NCI-H128 (cell line): ENCODE measurements around the gene RANGAP1.
A peak's percentile ranks its signal among the peaks of the same experiment; 100 is the strongest.

Experiments
- DNase-seq: peaks from one replicate; lab custom pipeline; 2025; ENCODE audit not compliant: unreplicated experiment; lab: John Stamatoyannopoulos, UW

Gene RANGAP1, protein sequence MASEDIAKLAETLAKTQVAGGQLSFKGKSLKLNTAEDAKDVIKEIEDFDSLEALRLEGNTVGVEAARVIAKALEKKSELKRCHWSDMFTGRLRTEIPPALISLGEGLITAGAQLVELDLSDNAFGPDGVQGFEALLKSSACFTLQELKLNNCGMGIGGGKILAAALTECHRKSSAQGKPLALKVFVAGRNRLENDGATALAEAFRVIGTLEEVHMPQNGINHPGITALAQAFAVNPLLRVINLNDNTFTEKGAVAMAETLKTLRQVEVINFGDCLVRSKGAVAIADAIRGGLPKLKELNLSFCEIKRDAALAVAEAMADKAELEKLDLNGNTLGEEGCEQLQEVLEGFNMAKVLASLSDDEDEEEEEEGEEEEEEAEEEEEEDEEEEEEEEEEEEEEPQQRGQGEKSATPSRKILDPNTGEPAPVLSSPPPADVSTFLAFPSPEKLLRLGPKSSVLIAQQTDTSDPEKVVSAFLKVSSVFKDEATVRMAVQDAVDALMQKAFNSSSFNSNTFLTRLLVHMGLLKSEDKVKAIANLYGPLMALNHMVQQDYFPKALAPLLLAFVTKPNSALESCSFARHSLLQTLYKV

DNA sequence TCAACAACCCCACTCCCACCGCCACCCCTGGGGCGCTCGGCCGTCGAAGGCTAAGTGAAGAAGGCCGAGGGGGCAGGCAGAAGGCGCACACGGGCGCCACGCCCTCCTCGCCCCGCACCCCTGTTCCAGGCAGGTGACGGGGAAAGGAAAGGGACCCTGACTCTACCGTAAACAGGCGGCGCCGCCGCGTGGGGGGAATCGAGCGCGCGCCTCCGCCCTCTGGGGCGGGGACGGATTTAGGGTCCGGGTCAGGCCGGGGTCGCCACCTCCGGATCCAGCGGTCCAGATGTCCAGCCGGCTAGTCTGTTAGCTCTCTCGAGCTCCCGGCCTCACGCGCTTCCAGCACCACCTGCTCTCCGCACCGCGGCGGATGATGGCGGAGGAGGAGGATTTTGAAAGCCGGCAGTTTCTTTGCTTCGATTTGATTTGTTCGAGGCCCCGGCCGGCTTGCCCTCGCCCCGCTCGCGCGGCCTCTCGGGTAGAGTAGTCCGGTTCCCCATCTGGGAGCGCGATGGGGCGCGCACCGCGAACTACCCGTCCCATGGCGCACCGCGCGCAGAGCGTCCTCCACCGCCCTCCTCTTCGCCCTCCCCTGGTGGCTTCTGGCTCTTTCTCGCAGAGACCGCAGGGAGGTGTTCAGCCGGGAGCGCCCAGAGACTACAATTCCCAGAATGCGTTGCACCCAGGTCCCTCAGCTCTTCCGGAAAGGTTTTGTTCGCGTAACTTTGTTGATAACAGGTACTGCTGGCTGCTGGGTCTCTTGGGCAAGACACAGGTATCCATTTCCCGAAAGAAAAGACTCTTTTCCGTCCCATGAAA is at the start of gene RANGAP1:
Gene RANGAP1, minus strand, starts transcription at position 368 of the 819 bp plus-strand sequence. CDS start 5,143 bp downstream, outside the sequence.
- DNase-seq: peak; percentile 95

DNA sequence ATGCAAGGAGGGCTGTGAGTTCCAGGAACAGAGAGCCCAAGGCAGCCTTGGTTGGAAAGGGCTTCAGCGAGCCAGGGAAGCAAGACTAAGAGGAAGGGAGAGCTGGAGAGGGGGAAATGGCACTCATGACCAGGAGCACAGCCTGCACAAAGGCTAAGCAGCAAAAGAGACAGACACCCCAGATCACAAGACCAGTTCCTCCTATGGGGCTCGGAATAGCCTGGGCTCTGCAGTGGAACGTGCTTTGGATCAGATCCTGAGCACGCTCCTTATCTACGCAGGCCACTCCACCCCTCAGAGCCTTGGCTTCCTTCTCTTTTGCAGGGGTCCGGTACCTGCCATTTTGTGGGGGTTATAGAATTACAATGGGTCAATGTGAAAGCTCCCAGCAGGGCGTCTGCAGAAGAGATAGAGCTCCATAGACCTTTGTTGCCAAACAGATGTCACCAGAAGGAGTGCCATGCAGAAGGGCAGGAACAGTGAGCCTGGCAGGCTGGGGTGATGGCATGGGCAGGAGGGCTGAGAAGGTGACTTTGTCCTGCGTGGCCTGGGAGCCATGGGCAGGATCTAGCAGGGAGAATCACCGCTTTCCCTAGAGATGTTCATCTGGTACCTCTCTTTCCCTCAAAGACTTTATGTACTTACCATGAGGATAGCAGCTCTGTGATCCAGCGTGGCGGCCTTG is 49.1 kb upstream of the RANGAP1 start:
- no peak for DNase-seq

DNA sequence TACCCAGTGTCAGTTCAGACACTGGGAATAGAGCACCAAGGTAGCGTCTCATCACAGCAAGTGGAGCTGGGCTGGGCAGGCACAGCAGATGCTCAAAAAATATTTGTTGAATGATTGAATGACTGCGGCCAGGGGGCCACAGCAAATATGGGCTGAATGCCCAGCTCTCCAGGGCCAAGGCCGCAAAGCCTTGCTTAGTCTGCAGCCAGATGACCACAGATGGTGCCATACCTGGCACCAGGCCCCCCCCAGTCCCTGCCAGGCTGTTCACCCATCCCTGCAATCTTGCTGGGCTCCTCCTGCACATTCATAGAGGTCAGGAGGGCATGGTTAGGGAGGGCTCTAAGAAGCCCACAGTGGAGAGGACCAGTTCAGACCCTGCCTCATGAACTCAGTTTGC is 48.2 kb upstream of the RANGAP1 start:
- no peak for DNase-seq

DNA sequence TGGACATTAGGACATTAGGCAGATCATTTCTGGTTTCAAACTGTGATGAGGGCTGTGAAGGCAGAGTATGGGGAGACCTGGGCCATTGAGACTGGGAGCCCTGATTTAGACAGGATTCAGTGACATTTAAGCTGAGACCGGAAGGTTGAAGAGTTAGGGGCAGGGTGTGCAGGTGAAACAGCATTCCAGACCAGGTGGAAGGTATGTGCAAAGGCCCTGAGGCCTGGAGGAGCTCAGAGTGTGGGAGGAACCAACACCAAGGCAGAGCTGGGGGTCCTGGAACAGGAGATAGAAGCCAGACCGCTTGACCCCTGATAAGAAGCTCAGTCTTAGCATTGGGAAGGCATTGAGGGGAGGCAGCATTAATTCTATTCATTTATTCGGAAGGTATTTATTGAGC is 47.8 kb upstream of the RANGAP1 start:
- DNase-seq: no peak

DNA sequence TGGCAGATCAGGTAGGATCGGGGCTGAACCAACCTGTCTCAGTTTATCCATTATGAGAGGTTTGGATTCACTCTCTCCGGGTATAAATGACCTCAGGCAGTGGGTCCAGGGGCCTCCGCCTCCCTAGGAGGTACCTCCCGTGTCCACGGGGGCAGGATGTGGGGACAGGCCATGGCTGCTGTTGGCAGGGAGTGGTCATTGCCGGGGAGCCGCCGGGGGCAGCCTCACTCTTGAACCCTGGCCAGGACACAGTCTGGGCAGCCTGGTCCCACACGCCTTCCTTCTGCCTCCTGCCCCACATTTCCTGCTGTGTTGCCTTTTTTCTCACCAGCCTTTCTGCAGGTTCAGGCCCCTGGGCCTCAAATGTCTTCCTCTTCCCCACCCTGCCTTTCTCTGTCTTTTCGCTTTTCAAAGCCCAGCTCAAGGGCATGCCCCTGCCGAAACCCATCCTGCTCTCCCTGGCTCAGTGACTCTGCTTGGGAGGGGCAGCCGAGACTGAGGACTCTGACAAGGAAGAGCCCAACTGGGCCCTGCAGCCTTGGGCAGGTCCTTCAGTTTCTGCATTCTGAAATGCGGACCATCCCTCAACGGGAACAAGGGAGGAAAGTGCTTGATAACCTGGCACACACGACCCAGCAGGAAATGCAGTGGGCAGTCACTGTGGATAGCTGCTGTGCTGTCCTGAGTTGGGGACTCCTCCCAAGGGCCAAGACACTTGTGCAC is 46.4 kb upstream of the RANGAP1 start:
- no peak for DNase-seq

DNA sequence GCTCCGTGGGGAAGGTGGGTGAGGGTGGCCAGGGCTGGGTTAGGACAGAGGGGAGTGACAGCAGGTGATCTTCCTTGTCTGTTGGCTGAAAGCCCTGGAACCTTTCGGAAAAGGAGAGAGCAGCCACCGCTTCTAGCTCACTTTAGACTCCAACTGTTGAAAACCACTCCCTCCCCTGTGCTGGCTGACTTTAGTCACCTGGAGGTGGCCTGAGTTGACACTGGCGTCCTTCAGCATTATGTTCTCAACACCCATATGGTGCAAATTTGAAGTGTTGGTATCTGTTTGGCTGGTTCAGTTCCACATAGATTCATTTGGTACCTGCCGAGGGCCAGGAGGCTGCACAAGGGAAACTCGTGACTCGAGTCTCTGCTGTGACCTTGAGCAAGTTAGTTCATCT is 44.2 kb upstream of the RANGAP1 start:
- DNase-seq: no peak

DNA sequence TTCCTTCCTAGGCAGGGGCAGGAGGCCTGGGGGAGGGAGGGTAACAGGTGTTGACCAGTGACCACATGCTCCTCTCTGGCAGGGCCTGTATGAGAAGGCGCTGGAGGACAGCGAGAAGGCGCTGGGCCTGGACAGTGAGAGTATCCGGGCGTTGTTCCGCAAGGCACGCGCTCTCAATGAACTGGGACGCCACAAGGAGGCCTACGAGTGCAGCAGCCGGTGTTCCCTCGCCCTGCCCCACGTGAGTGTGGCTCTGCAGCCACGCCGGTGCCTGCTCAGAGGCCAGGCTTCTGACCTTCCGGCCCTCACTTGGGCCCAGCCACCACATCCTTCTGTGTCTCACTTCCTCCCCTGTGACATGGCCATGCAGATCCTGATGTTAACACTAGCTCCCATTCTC is 41.1 kb upstream of the RANGAP1 start:
- no peak for DNase-seq

DNA sequence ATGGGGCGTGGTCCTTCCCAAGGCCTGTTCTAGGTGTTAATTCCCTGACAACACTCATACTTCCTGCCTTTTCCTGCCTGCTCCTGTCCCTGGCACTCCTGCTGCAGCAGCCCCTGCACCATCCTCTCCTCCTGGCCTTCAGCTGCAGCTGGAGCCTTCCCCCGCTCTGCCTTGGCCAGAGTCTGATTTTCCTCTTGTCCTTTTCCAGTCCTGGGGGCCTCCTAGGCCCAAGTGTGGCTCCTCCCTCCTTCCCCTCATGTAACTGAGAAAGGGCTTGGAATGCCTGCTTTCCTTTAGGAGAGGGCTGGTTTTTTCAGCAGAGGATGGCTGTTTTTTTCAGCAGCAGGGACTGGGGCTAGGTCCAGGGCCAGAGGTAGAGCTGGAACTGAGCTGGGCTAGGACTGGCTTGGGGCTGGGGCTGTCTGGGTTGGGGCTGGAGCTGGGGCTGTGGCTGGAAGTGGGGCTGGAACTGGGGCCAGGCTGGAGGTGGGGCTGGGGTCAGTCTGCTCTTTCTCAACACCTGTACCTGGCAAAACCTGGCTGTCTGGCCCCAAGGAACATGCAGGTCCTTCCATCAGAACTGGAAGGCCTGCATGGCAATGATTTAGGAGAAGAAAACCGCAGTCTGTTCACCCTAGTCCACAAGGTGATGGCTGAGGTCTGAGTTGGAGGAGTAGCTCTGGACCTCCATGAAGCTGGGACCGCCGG is 39.0 kb upstream of the RANGAP1 start:
- DNase-seq: no peak

DNA sequence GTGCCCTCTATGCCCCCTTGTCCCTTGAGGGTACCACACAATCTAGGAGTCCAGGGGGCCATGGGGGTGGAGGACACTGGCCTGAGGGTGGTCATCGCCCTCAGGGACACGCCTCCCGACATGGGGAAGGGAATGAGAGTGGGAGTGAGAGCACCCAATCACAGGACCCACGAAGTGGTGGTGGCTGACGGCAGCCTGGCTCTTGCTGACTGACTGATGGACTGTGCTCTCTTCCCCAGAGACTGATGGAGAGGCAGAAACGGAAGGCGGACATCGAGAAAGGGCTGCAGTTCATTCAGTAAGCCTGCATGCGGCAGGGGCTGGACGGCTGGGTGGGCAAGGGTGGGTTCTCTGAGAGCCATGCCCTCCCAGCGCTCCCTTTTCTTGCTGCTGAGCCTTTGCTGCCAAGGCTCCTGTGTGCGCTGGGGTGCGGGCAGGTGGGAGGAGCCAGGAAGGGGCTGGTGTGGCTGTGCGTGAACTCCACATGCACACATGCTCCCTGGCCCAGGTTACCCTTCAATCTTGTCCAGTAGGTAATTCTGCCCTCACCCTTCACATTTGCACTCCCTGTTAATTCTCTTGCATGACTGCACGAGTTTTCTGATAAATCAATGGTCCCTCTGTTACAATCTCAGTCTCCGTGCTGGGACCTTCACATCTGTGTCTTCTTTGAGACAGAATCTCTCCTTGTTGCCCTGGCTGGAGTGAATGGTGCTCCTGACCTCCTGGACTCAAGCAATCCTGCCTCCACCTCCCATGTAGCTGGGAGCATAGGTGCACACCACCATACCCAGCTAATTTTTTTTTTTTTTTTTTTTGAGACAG is 34.6 kb upstream of the RANGAP1 start:
- no peak for DNase-seq

DNA sequence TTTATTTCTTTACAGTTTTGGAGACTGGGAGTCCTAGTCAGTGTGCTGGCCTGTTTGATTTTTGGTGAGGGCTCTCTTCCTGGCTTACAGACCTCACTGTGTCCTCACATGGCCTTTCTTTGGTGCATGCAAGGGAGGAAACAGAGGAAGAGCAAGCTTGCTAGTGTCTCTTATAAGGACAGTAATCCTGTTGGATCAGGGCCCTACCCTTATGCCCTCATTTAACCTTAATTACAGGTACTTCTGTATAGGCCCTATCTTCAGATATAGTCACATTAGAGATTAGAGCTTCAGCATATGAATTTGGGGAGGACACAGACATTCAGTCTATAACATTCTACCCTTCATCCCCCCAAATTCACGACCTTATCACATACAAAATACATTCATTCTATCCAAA is 29.6 kb upstream of the RANGAP1 start:
- no peak for DNase-seq

DNA sequence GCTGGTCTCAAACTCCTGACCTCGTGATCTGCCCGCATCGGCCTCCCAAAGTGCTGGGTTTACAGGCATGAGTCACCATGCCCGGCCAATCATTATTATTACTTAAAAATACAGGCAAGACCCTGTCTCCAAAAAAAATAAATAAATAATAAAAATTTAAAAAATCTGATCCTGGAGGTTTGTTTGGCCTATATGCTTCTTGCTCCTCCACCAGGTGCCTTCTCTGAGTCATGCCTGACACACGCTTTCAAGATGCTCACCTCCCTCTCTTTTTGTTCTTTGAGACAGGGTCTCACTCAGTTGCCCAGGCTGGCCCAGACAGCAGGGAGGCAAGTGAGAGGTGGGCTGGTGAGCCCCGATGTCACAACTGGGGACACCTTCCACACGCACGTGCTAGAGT is 28.8 kb upstream of the RANGAP1 start:
- no peak for DNase-seq

DNA sequence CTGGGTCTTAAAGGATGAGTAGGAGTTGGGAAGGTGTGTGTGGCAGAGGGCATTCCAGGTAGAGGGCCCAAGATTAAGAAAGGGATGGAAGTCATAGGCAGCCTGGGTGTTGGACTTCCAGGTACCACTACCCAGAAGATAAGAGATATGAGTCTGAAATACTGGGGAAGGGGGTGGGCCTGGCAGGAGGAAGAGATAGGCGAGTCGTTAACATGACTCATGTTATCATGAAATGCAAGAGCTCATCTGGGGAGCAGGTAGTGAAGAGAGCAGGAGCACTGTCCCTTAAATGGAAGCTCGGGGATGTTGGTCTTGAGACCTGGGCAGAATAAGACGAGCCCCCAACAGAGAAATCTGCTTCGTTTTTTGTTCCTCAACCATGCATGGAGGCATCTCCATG is 25.5 kb upstream of the RANGAP1 start:
- DNase-seq: no peak

DNA sequence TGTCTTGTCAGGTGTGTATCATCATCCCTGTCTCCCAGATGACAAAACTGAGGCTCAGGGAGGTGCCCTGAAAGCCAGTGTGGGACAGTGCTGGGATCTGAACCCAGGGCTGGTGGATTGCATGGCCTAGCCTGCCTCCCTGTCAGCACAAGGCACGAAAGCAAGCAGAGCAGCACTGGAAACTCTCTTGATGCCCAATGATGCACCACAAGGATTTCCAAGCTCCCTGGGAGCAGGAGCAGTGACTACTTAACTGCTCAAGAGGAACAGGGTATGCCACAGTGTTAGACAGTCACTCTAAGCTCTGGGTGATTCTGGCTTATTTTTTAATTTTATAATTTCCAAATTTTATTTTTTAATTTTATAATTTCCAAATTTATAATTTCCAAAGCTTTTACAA is 24.3 kb upstream of the RANGAP1 start:
- no peak for DNase-seq

DNA sequence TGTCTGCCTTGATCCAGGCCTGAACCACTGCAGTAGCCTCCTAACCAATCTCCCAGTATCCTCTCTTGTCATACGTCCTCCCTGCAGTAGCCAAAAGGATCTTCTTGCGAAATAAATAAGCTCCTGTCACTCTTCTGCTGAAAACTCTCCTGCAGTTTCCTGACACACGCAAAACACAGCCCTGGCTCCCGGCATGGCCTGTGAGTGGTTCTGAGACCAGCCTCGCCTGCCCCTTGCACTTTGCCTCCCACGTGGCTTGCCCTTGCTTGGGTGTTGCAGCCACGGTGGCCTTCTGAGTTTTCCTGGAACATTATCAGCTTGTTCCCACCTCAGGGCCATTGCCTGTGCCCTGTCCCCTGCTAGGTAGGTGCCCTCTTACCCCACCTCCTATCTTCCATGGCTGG is 22.6 kb upstream of the RANGAP1 start:
- no peak for DNase-seq

DNA sequence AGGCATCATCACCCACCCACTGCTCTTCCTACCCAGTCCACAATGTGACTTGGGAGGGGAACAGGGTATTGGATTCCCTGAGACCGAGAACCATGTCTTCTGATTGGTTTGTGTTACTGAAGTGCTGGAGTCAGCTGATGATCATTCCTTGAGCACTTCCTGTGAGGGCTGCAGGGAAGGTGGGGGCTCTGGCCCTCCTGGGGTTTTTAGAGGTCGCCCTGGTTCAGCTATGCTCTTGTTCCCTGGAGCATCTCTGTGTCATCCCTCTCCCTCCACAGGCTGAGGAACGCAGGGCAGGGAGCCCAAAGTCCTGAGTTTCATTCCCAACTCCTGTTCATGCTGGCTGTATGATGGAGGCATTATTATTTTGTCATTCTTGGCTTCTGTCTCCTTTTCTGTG is 22.1 kb upstream of the RANGAP1 start:
- no peak for DNase-seq

DNA sequence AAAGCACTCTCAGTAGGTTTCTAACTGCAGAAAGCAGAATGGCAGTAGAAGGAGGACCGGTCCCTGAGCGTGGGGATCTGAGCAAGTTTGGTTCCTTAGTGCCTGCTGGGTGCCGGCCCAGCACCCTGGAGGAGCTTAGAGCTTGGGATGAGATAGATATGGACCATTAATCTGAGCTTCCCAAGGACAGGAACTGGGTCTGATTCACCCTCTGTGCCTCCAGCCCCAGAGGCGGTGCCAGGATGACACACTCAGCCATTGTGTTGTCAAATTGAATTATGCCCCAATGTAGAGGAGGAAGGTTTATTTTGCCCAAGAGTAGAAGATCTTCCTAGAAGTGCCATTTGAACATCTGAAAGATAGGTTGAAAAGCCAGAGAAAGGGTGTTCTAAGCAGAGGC is 19.7 kb upstream of the RANGAP1 start:
- DNase-seq: no peak

DNA sequence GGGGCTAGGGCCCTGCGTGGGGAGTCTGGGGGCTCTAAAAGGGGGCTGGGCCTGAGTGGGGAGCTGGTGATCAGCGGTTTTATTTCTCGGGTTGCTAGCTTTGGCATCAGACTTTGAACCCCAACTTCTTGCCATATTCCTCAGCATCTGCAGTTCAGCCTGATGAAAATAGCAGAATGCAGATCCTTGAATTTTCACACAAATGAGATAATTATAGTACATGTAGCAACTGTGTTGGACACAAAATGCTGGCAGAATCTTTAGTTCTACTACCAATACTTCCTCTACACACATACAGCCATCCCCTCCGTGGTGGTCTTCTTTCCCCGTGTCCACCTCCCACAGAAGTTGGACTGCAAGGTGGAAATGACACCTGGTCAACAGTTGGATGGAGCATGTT is 16.8 kb upstream of the RANGAP1 start:
- no peak for DNase-seq

DNA sequence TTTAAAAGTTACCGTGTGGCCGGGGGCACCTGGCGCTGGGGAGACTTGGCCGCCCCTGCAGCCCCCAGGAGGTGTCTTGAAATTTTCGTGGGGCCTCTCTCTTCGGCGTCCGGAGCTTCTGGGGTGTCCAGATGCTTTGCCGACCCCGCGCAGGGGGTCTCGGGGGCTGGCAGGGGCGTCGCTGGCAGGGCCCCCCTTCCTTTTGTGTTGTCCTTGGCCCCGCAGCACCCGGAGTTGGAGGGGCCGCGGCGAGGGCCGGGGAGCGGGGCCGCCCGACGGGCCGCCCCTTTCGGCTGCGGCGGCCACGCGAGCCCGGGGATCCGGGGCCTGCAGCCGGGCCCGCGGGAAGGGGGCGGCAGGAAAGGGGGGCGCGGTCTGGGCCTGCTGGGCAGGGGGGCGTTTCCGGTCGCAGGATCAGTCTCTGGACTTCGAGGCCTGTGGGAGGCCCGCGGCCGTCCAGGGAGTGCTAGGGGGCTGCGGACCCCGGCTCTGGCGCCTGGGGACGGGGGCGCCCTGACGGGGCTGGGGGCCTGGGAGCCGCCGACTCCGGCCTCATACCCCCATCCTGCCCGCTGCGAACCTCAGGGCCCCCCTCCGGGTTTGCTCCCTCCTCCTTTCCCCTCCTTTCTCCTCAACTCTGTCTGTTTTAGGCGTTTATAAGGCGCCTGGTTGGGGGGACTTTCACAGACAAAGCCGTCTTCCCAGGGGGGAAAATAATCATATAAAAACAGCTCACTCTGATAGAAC is 16.2 kb upstream of the RANGAP1 start:
- DNase-seq: no peak
